Renal cortical epithelial cell (primary cell): Measurements from ENCODE around the gene ULBP1. TPM values are rescaled to one million over a fixed set of nuclear protein-coding genes. Genes with fewer than 3 reads are reported as not detected.
"Not testable (repeated sequence)": the region's sequence is repeated elsewhere in the genome, so short reads cannot be mapped to it uniquely, and the experiment has no call there.

Experiments
- DNase-seq: peaks from one replicate; pipeline ENCODE4 v3.0.0-alpha.2; 2011; ENCODE audit warnings: low read depth
- total RNA-seq: library from RNA; depleted of rRNA; stranded (reverse); fragments of >200 nt; gene quantifications from 2 replicates; pipeline ENCODE4 v1.2.3, GENCODE V29; 2014

The ULBP1 gene, protein sequence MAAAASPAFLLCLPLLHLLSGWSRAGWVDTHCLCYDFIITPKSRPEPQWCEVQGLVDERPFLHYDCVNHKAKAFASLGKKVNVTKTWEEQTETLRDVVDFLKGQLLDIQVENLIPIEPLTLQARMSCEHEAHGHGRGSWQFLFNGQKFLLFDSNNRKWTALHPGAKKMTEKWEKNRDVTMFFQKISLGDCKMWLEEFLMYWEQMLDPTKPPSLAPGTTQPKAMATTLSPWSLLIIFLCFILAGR
- 0.17 and 0.20 TPM in 2 replicates for total RNA-seq

GRCh38 chr6:149963462-149964307 is at the start of gene ULBP1:
Gene ULBP1, plus strand, starts transcription at chr6:149963943. Its CDS starts 107 bp downstream, at chr6:149964050.
- peak; percentile 7 for DNase-seq

DNA sequence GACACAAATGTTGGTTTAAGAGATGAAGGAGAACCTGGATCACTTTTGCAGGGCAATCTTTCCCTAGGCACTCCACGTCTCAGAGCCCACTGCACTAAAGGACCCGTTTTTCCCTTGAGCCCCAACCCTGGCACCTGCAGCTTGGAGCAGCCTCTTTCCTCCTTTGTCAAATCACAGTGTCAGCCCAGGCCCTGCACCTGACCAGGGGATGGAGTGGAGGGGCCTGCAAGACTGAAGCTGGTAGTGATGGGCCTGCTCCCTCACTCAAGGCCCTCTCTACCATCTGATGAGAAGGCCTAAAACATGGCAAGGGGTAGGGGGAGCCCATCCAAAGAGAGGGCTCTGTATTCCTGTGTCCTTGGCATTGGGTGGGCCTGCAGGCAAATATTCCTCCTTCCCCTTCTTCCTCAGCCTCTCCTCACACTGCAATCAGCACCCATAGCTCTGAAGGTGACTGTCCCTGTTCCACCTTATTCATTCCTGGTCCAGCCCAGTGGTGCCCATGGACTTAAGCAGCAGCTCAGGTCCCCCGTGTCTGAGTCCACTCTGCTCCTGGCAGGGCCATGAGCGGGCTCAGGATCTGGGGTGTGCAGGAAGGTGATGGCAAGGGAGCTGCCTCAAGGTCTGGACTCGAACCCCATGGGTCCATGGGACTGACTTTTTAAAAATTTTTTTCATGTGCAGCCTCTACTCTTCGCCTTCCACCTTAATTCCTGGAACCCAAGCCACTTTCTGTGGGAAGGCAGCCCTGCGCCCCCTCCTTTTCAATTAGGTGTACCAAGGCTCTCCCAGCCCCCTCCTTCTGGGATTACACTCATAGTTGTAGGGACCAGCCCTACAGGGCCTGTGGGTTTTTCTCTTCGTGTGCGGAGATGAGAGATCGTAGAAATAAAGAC is 47.5 kb upstream of the ULBP1 start:
- no peak for DNase-seq

GRCh38 chr6:149917679-149918078 is 46.1 kb upstream of the ULBP1 start:
- no peak for DNase-seq

- no peak for DNase-seq
Measured at GRCh38 chr6:149918151-149918905, 45.4 kb upstream of the ULBP1 start.

DNA sequence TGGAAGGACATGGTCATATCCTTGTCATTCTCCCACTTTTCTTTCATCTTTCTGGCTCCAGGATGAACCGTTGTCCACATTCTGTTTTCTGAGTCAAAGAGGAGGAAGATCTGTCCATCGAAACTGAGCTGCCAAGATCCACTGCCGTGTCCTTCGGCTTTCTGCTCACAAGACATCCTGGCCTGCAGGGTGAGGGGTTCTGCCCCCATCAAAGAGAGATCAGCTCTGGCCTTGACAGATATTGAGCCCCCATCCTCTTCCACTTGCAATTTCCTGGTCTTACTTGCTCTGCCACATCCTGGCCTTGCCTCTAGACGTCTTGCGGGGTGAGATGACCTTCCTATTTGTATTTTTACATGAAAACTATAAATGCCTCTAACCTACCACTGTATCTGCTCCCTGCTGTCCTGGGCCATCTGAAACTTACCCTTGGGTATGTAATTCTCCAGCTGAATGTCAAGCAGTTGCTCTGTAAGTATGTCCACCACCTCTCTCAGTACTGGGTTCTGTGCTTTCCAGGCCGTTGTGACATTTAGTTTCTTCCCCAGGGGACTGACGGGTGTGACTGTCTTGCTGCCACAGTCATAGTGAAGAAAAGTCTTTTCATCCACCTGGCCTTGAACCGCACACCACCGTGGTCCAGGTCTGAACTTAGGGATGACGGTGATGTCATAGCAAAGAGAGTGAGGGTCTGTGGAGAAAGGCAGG is 44.5 kb upstream of the ULBP1 start:
- DNase-seq: not testable (repeated sequence)

- no peak for DNase-seq
Measured at GRCh38 chr6:149919834-149920225, 43.9 kb upstream of the ULBP1 start.

GRCh38 chr6:149921361-149921760 is 42.4 kb upstream of the ULBP1 start:
- DNase-seq: no peak

DNA sequence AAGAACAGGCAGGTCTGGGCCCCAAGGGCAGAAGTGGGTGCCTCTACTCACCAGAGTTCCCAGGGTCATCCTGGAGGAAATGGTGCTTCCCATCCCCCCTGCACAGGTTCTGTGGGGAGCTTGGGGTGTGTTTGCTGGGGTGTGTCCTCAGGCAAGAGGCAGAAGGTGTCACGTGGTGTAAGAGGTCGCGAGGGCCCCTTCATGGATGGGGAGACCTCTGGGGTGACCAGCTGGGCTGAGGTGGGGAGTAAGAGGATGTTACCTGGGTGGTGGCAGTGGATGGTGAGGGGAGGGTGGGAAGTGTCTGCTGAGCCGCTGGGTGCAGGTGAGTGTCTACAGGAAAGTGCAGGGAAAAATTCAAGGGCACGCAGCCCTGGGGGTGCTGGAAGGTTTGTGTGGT is 41.7 kb upstream of the ULBP1 start:
- not testable (repeated sequence) for DNase-seq

GRCh38 chr6:149922642-149923326 is 41.0 kb upstream of the ULBP1 start, which contains the start of gene RAET1G:
Gene RAET1G, minus strand, starts transcription at chr6:149923121. Its CDS starts 111 bp downstream, at chr6:149923010.
- peak; percentile 90 for DNase-seq

DNA sequence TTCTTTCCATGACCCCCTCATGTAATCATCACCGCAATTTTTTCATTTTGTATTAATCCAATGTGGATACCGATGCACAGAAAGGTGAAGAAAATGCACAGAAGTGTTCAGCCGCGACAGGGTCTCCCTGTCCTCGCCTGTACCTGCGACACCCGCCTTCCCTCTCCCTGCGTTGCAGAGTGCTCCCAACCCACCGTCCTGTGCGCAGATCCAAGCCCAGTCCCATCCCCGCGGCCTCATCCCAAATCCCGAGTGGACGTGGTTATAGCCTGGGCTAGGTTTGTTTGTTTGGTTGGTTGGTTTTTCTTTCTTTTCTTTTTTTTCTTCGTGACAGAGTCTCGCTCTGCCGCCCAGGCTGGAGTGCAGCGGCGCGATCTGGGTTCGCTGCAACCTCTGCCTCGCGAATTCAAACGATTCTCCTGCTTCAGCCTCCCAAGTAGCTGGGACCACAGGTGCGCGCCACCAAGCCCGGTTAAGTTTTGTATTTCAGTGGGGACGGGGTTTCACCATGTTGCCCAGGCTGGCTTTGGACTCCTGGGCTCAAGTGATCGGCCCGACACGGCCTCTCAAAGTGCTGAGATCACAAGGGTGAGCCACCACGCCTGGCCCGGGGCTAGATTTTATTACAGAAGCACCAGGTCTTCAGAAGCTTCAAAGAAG is 40.3 kb upstream of the ULBP1 start:
- no peak for DNase-seq

DNA sequence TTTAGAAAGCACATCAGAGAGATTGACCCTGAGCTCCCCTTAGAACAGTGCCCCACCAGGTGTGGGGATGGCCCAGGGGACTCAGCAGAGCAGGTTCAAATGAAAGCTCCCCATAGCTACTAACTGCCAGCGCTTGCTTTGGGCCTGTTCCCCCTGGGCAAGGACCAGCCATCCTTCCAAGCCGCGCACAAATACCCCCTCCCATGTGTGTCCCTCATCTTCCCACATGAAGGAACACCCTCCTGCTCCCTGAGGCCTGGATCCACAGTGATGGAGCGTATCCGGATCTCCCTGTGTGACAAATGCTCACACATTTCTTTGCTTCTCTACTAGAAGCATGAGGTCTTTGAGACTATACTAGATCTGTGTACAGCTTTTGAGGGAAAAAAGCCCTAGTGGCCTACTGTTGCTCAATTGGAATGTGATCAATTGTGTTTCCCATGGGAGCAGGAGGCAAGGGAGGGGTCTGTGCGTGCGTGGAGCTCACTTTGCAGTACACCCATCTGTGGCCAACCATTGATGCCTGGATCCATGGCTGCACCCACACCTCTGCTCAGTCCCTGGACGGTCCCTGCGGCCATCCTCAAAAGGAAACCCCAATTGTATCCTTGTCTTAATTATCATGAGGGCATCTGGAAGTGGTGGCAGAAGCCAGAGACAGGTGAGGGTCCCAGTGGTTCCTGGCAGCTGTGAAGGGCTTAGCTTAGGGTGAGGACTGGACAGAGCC is 39.4 kb upstream of the ULBP1 start:
- DNase-seq: no peak

DNA sequence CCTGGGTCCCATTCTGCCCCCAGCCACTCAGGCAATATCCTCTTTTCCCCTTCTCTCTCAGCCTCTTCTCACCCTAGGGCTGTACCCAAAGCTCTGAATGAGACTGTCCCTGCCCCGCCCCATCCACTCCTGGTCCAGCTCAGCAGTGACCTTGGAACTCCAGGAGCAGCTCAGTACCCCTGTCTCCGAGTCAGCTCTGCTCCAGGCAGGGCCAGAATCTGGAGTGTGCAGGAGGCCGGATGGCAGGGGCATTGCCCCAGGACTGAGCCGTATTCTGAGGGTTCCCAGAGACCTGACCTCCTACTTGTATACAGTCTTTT is 38.9 kb upstream of the ULBP1 start:
- no peak for DNase-seq

GRCh38 chr6:149925253-149925973 is 38.3 kb upstream of the ULBP1 start:
- no peak for DNase-seq

DNA sequence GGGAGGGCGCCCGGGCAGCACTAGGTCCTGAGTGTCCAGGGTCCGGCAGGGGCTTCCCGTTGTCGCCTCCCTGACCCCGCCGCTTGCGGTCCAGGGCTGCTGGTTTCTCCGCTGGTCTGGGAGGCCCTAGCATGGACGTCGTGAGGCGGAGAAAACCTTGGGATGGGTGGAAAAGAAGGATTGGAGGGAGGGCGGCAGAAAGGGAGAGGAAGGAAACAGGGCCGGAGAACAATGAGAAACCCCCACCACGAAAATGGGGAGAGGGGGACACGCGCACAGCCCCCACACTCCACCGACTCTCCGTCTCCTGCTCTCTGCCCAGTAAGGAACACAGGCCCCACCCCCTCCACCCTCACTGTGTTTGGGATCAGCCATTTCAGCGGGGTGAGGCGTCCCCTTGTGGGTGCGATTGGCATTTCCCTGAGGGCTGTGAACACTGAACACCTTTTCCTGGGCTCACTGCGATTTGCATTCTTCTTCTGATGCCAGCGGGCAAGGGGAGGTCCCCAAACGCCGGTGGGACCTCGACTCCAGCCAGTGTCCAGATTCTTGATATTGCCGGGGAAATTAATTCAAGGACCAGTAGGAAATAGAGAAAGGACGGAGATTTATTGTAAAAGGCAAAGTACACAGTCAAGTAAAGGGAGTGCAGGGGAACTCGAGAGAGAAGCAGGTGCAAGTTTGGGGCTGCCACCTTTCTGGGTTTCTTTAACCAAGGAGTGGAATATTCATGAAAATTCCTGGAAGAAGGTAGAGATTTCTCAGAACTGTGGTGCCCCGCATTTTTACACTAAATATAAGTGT is 37.6 kb upstream of the ULBP1 start:
- DNase-seq: peak; percentile 52

DNA sequence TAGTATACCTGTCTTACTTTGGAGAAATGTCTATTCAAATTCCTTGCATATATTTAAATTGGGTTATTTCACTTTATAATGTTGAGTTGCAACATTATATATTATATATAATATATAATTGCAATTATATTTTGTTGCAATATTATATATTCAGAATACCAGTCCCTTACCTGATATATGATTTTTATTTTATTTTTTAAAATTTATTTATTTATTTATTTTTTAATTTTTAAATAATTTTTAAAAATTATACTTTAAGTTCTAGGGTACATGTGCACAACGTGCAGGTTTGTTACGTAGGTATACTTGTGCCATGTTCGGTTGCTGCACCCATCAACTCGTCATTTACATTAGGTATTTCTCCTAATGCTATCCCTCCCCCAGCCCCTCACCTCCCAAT is 36.7 kb upstream of the ULBP1 start:
- DNase-seq: not testable (repeated sequence)

DNA sequence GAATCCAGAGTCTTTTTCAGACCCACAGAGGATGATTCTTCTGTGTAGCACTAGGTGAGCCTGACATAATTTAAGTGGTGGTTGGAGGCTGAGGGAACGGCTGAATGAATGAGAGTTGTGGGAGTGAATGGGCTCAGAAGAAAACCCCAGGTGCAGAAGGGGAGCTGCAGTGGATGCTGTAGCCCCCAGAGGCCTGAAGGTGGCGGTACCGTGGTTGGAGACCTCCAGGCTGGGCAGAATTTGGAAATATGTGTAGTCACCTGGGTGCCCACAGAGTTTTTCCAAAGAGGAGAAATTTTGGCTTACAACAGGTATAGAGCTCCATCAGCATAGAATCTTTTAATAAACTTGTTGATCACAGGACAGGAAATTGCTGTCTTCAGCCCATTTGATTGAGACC is 34.3 kb upstream of the ULBP1 start:
- no peak for DNase-seq

DNA sequence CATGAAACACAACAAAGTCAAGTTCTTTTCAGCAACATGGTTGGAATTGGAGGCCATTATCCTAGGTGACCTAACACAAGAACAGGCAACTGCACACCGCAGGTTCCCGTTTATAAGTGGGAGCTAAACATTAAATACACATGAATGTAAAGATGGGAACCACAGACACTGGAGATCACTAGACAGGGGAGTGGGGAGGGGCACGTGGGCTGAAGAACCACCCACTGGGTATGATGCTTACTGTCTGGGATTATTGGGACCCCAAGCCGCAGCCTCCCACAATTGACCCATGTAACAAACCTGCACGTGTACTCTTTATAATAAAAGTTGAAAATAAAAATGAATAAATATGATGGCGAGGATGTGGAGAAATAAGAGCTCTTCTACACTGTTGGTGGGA is 32.2 kb upstream of the ULBP1 start:
- no peak for DNase-seq
